Airway epithelial cell (primary cell): Measurements from ENCODE around the gene SRSF2. TPM values are rescaled to one million over a fixed set of nuclear protein-coding genes. Genes with fewer than 3 reads are reported as not detected.

Experiments
- total RNA-seq: library from RNA; depleted of rRNA; stranded (reverse); fragments of >200 nt; gene quantifications from 2 replicates; pipeline ENCODE4 v1.2.3, GENCODE V29; 2015

The SRSF2 gene, protein sequence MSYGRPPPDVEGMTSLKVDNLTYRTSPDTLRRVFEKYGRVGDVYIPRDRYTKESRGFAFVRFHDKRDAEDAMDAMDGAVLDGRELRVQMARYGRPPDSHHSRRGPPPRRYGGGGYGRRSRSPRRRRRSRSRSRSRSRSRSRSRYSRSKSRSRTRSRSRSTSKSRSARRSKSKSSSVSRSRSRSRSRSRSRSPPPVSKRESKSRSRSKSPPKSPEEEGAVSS
- total RNA-seq, result 301 and 303 TPM in 2 replicates

DNA sequence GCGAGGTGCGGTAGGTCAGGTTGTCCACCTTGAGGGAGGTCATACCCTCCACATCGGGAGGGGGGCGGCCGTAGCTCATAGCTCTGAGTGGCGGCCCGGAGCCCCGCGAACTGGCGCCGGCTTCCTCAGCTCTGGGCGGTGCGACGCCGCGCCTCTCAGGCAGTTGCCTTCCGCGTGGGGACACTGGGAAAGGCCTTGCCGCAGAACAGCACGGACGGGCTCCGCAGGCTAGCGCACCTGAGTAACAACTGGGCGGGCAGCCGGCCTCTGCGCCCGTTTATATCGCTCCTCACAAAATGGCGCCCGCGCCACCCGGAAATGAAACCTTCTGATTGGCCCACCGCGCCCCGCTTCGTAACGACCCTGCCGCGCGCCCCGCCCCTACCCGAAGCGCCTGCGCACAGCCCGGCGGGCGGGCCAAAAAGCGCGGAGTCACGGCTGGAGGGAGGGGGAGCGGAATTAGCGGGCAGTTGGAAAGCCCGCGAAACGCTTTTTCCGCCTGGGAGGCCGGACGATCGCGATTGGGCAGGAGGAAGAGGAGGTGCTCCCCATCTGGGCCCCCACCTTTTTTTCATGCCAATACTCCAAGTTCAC lies at the start of gene SRSF2:
Gene SRSF2, minus strand, starts transcription at position 250 of the 594 bp plus-strand sequence. Its CDS starts 171 bp downstream, at position 79.

DNA sequence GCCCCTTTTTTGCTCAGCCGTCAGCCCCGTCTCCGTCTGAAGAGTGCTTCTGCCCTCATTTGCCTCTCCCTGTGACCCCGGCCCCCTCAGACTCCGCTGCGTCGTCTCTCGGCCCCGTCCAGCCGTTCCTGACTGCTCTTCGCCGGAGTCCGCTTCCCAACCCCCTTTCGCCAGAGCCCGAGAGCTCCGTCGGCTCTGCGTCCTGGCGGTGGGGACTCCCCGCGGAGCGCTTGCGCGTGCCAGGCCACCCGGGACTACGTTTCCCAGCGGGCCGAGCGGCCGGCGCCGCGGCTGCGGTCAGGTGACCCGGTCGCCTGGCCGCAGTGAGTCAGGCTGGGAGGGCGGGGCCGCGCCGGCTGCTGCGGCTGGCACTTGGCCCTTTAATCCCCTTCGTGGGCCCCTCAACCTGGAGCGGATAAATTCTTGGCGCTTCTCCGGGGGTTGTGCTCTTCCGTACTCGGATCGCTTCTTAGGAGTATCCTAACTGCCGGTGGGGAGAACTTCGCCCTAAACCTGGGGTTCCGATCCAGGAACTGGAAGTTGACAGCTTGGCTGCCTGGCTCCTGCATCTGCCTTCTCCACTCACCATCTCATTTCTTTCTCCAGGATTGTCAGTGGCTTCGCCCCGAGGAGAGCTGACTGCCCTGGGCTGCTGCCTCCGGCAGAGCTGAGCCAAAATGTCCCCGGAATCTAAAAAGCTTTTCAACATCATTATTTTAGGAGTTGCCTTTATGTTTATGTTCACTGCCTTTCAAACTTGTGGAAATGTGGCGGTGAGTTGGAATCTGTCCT lies 741 bp upstream of the SRSF2 start, which contains the start of gene MFSD11:
Gene MFSD11, plus strand, starts transcription at position 444 of the 792 bp plus-strand sequence. Its CDS starts 234 bp downstream, at position 678.

DNA sequence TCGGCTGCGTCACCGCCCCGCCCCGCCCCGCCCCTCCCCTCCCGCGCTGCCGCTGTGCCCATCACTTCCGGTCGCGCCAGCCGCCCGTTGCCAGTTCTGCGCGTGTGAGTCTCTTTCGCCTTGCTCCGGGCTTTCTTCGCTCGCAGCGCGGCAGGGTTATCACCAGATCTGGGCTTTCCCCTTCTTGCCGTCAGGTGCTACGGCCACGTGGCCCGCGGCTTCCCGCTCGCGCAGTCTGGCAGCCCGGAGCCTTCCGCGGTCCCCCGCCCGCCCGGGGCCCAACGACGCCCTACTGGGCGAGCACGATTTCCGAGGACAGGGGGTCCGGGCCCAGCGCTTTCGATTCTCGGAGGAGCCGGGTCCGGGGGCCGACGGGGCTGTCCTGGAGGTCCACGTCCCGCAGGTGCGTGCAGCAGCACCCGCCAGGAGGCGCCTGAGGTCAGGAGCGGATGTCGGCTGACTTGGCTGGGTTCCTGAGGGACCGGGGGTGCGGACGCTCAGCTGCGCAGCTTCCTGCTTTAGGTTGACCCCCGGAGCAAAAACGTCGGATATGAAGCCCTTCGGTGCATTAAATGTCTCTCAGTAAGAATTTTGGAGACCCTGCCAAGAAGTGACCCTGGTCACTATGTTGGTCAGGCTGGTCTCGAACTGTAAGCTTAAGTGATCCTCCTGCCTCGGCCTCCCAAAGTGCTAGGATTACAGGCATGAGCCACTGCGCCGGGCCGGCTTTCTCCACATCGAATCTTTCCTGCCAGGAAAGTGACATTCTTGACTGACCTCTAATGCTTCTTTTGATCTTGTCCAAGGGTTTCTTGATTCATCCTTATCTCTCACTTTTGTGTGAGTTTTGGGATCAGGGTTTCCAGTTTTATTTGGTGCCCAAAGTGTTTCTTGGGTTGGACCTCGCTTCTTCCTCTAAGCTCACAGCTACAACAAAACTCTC lies 10.1 kb downstream of the SRSF2 start, which contains the start of gene METTL23:
Gene METTL23, plus strand, starts transcription at position 64 of the 943 bp plus-strand sequence. CDS start 2,872 bp downstream, outside the sequence.

DNA sequence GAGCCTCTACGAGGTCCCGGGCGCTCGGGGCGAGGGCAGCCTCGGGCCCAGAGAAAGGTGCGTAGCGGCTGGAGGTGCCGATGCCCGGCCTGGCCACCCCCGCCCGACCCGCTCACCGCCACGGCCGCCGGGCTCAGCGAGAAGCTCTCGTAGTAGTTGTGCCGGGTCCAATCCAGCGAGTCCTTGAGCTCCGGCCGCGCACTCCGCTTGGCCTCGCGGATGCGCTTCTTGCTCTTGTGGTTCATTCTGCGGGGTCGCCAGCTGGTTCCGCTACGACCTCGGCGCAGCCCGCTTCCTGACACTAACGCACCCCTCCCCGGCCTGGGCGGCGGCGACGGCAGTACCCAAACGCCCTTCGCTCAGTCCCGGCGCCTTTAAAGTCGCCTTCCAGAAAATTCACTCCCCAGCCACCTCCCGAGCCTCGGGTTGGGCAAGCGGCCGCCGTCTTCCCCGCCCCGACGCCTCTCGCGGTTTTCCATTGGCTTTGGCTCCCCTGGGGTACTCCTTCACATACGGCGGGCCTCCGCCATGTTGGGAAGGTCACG lies 10.8 kb downstream of the SRSF2 start, which contains the start of gene JMJD6:
Gene JMJD6, minus strand, starts transcription at position 376 of the 545 bp plus-strand sequence. Its CDS starts 131 bp downstream, at position 245.

DNA sequence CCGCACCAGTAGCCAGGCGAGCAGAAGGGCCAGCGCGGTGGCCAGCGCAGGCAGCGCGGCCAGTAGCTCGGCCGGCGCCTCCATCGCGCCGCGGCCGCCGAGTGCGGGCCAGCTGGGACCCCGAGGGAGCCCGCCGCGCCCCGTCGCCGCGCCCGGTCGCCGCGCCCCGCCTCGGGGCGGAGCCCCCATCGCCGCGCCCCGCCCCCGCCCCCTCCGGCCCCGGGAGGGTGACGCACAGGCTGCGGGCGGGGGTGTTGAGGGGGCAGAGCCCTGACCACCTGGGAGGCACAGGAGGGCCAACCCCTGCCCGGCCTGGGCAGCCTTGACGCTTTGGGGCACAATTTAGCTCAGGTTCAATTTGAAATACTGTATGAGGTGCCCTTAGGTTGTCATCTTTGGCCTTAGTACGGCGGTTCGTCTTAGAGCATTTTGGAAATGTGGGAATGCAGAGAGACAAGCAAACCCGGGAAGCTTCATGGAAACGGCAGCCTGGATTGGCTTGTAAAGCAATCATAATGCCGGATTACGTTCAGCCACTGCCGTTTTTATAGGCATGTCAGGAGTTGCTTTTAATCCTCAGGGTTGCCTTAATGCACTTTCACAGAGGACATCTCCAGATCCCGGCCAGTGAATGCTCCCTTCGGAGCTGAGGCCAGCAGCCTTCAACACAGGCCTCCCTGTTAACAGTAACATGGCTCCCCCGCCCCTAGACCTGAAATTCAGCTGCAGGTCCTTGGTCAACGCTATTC lies 26.1 kb downstream of the SRSF2 start, which contains the start of gene MXRA7:
Gene MXRA7, minus strand, starts transcription at position 103 of the 749 bp plus-strand sequence. Its CDS starts 19 bp downstream, at position 84.

Other genes with a start within 250 kb of the SRSF2 start
- gene RHBDF2, start 235.9 kb downstream of the SRSF2 start, total RNA-seq, result 31.3 and 39.7 TPM in 2 replicates
- gene CYGB, start 199.6 kb downstream of the SRSF2 start, total RNA-seq, result 9.9 and 11.1 TPM in 2 replicates
- 0.35 and 1.6 TPM in 2 replicates for gene PRCD, start 197.3 kb downstream of the SRSF2 start, total RNA-seq
- 62.2 and 86.3 TPM in 2 replicates for gene ST6GALNAC2, start 151.5 kb downstream of the SRSF2 start, total RNA-seq
- 9.9 and 12.2 TPM in 2 replicates for gene ST6GALNAC1, start 93.6 kb downstream of the SRSF2 start, total RNA-seq
- gene MXRA7, start 26.4 kb downstream of the SRSF2 start, total RNA-seq, result 73.4 and 101 TPM in 2 replicates
- gene JMJD6, start 10.7 kb downstream of the SRSF2 start, total RNA-seq, result 21.1 and 22.1 TPM in 2 replicates
- 30.8 and 37.0 TPM in 2 replicates for gene METTL23, start 10.5 kb downstream of the SRSF2 start, total RNA-seq
- 13.1 and 15.1 TPM in 2 replicates for gene MFSD11, start 788 bp upstream of the SRSF2 start, total RNA-seq
- gene MGAT5B, start 131.1 kb upstream of the SRSF2 start, total RNA-seq, result 0.09 and 0.14 TPM in 2 replicates